Transverse colon (tissue), 4 donors: ENCODE data around the gene CLCA1. TPM values are rescaled to one million over a fixed set of nuclear protein-coding genes. Genes with fewer than 3 reads are reported as not detected.

Experiments
- DNase-seq: peaks from one replicate; pipeline ENCODE4 v3.0.0-alpha.2; 2019
- H3K27ac ChIP-seq, 4 donors: fragments of 200-600 bp; sonication (generic); 2 replicates each; pipeline ENCODE4 v1.5.1; 2016 to 2018; ENCODE audit warnings: inconsistent platforms in 4 of 4
- H3K27me3 ChIP-seq: fragments of 200-600 bp; sonication (generic); 2 replicates; pipeline ENCODE4 v1.5.1; 2017; ENCODE audit warnings: inconsistent platforms
- H3K36me3 ChIP-seq, 4 donors: fragments of 200-600 bp; sonication (generic); 2 replicates each; pipeline ENCODE4 v1.5.1; 2017 to 2019; ENCODE audit warnings: inconsistent platforms in 4 of 4
- H3K4me1 ChIP-seq, 4 donors: fragments of 200-600 bp; sonication (generic); 2 replicates each; pipeline ENCODE4 v1.5.1; 2017 to 2020; ENCODE audit warnings: inconsistent platforms in 4 of 4
- H3K4me3 ChIP-seq, 4 donors: fragments of 200-600 bp; sonication (generic); 1 replicate in 1 of 4; 2 replicates in 3 of 4; pipeline versions ENCODE4 v1.5.1 to v1.6.1; 2017 to 2019; ENCODE audit warnings: inconsistent platforms in 4 of 4
- H3K9me3 ChIP-seq, 2 donors: fragments of 200-600 bp; sonication (generic); 2 replicates each; pipeline ENCODE4 v1.5.1; 2017 to 2019; ENCODE audit warnings: inconsistent platforms in 2 of 2
- CTCF ChIP-seq, 5 experiments: fragments of 200-600 bp in 3 of 5; fragments of 450-650 bp in 2 of 5; sonication (generic) in 3 of 5; IDR thresholded peaks; 1 replicate in 2 of 5; 2 replicates in 3 of 5; pipeline ENCODE4 v1.5.1; 2016 to 2017; ENCODE audit warnings: antibody characterized with exemption in 5 of 5, inconsistent platforms in 3 of 5, mild to moderate bottlenecking in 2 of 5, moderate library complexity in 1 of 5
- EP300 ChIP-seq: sonication (generic); formaldehyde crosslinking; IDR thresholded peaks from one replicate; pipeline ENCODE4 v1.6.1; 2017; ENCODE audit warnings: antibody characterized with exemption, low read depth
- POLR2A ChIP-seq: fragments of 450-650 bp; IDR thresholded peaks from one replicate; pipeline ENCODE4 v1.6.1; 2016; ENCODE audit warnings: antibody characterized with exemption, mild to moderate bottlenecking, moderate library complexity
- POLR2AphosphoS5 ChIP-seq, 3 donors: sonication (generic); formaldehyde crosslinking; IDR thresholded peaks; one replicate each; pipeline ENCODE4 v1.6.1; 2016; ENCODE audit warnings: antibody characterized with exemption in 3 of 3
- WGBS, 2 donors: methylation state at CpG; one replicate each; pipeline ENCODE4 v1.1.5; 2018; ENCODE audit warnings: low coverage in 1 of 2; 5-methylcytosine and 5-hydroxymethylcytosine counted together
- in situ Hi-C, 4 donors: fragments of 200-750 bp; cut with MboI; loops; one replicate each; pipeline versions ENCODE4 v1.15.0 to v1.15.1; 2017; ENCODE audit warnings: low sequenced_read_pairs in 3 of 4, low pct_ligation_motif_present in 1 of 4, low pct_unique_long_range_greater_than_20kb in 1 of 4
- intact Hi-C: fragments of 100-400 bp; cut with DNase I; formaldehyde crosslinking; loops from one replicate; pipeline ENCODE4 v1.15.1; 2023; ENCODE audit warnings: low total_unique reads
- total RNA-seq, 4 donors: library from RNA; depleted of rRNA; stranded (reverse); fragments of >200 nt; gene quantifications; one replicate each; pipeline ENCODE4 v1.1.0, GENCODE V29; 2016

Gene CLCA1
- total RNA-seq, 4 donors from 2014 or later = 16.1 to 1,013 (median 168) TPM

GRCh38 chr1:86471291-86471690 lies 2.6 kb downstream of the CLCA1 start:
- Histone ChIP-seq H3K27me3 (no peaks in the 10 kb centered on the region), H3K27ac (no peak overlapping the region), H3K36me3 (no peaks in the 10 kb centered on the region), H3K4me1 (peaks cover 0 to 7% (median 0%) of the 10 kb centered on the region in 4 donors), H3K4me3 (no peak overlapping the region), H3K9me3 (no peaks in the 10 kb centered on the region)
- TF ChIP-seq POLR2AphosphoS5 (IDR thresholded peaks at IDR 0.05) (no peak), CTCF (IDR thresholded peaks at IDR 0.05) (no peak), POLR2A (no peak), EP300 (no peak)
- DNase-seq = no peak
- intact Hi-C loops = no loop called here
- in situ Hi-C loops = loop anchor here in 1 of 4 donors (25.0 kb wide), 1 partner anchor 216 kb away; no protein-coding TSS in a partner anchor

- no peaks in the 10 kb centered on the region for H3K36me3 ChIP-seq
- TF ChIP-seq POLR2A = no peak
- DNase-seq = no peak
- H3K9me3 ChIP-seq = no peaks in the 10 kb centered on the region
- no peak overlapping the region for H3K4me3 ChIP-seq
- H3K27me3 ChIP-seq = no peaks in the 10 kb centered on the region
- WGBS, 2 donors = 77 to 79% methylated on average over 4 of the region's 4 CpGs
- no peaks in the 10 kb centered on the region for H3K4me1 ChIP-seq
- intact Hi-C loops = no loop called here
- H3K27ac ChIP-seq = no peak overlapping the region
- in situ Hi-C loops = loop anchor here in 1 of 4 donors (25.0 kb wide), 1 partner anchor 215 kb away; no protein-coding TSS in a partner anchor
Observed at GRCh38 chr1:86472152-86472551, 3.4 kb downstream of the CLCA1 start.

GRCh38 chr1:86472767-86473166 lies 4.0 kb downstream of the CLCA1 start:
- Histone ChIP-seq H3K36me3 (no peaks in the 10 kb centered on the region), H3K9me3 (no peaks in the 10 kb centered on the region), H3K4me1 (no peaks in the 10 kb centered on the region), H3K4me3 (no peak overlapping the region), H3K27ac (no peak overlapping the region), H3K27me3 (no peaks in the 10 kb centered on the region)
- intact Hi-C loops (no loop called here), in situ Hi-C loops (loop anchor here in 1 of 4 donors (25.0 kb wide), 1 partner anchor 215 kb away; no protein-coding TSS in a partner anchor)
- 60 to 62% methylated on average over 3 of the region's 3 CpGs for WGBS, 2 donors
- no peak for DNase-seq
- no peak for TF ChIP-seq POLR2AphosphoS5 (IDR thresholded peaks at IDR 0.05)
- TF ChIP-seq CTCF (IDR thresholded peaks at IDR 0.05) = no peak
- no peak for TF ChIP-seq POLR2A
- no peak for TF ChIP-seq EP300

GRCh38 chr1:86477256-86477655 lies 8.5 kb downstream of the CLCA1 start:
- no peak for DNase-seq
- Histone ChIP-seq H3K9me3 (no peaks in the 10 kb centered on the region), H3K4me3 (no peak overlapping the region), H3K27me3 (no peaks in the 10 kb centered on the region), H3K36me3 (no peaks in the 10 kb centered on the region), H3K27ac (no peak overlapping the region), H3K4me1 (no peaks in the 10 kb centered on the region)
- intact Hi-C loops = no loop called here
- 73 to 77% methylated on average over 3 to 4 of the region's 4 CpGs for WGBS, 2 donors
- in situ Hi-C loops = loop anchor here in 1 of 4 donors (25.0 kb wide), 1 partner anchor 210 kb away; no protein-coding TSS in a partner anchor
- TF ChIP-seq POLR2AphosphoS5 (IDR thresholded peaks at IDR 0.05) (no peak), CTCF (IDR thresholded peaks at IDR 0.05) (no peak), EP300 (no peak), POLR2A (no peak)

- H3K27me3 ChIP-seq = no peaks in the 10 kb centered on the region
- no peaks in the 10 kb centered on the region for H3K36me3 ChIP-seq
- H3K4me3 ChIP-seq = no peak overlapping the region
- TF ChIP-seq CTCF (IDR thresholded peaks at IDR 0.05) = no peak
- TF ChIP-seq POLR2AphosphoS5 (IDR thresholded peaks at IDR 0.05) = no peak
- no peak for TF ChIP-seq EP300
- no peak for TF ChIP-seq POLR2A
- no peaks in the 10 kb centered on the region for H3K4me1 ChIP-seq
- no peak overlapping the region for H3K27ac ChIP-seq
- DNase-seq = no peak
- H3K9me3 ChIP-seq = no peaks in the 10 kb centered on the region
- in situ Hi-C loops (loop anchor here in 1 of 4 donors (25.0 kb wide), 1 partner anchor 210 kb away; no protein-coding TSS in a partner anchor), intact Hi-C loops (no loop called here)
- 77 to 78% methylated on average over 4 of the region's 4 CpGs for WGBS, 2 donors
Observed at GRCh38 chr1:86477682-86478081, 9.0 kb downstream of the CLCA1 start.
